ENCODE results near the gene M6PR. TPM values are rescaled to one million over a fixed set of nuclear protein-coding genes. Genes with fewer than 3 reads are reported as not detected.
A peak's percentile ranks its signal among the peaks of the same experiment; 100 is the strongest.
"Not testable (repeated sequence)": the region's sequence is repeated elsewhere in the genome, so short reads cannot be mapped to it uniquely, and the experiment has no call there.

The M6PR gene
- total RNA-seq, 1 donor from 2014 or later, result 181 TPM

DNA sequence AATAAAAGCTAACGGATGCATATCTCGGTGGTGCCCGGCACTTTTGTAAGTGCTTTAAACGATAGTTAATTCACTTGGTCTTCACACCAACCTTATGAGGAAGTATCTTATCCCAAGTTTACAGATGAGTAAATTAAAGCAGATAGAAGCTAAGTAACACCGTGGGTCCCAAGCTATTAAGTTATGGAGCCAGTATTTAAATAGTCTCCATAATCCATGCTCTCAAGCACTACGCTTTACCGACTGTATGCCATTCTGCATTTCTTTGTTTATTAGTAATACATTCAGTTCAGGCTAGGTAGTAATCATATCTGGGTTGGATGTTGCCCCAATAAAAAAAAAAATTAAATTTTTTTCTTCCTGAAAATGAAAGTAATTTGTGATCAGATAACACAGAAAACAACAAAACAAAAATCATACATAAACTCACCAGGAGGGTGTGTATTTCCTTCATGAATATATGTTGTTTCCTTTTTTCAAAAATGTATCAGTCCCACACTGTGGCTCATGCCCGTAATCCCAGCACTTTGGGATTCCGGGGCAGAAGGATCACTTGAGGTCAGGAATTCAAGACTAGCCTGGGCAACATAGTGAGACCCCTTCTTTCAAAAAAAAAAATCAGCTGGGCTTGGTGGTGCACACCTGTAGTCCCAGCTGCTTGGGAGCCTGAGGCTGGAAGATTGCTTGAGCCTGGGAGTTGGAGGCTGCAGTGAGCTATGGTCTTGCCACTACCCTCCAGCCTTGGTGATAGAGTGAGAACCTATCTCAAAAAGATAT is 1.4 kb upstream of the M6PR start:
- no peak for DNase-seq (ENCODE audit: low spot score)

DNA sequence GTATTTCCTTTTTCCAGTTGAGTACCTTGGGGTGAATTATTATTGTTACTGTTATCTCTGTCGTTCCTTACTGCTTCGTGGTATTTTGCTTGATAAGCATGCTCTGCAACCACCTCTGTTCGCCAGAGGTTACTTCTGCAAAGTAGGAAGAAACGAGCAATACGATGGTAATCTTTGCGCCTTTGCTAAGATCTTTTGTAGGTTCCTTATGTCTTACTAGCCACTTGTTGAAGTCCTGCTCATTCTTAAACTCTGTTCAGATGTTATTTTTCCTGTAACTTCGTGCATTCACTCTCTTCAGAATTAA is 729 bp upstream of the M6PR start:
- no peak for DNase-seq (ENCODE audit: low spot score)

- DNase-seq (ENCODE audit: low spot score), result no peak
Measured at GRCh38 chr12:8948701-8949341, 624 bp downstream of the M6PR start.

GRCh38 chr12:8947737-8948136 is 1.7 kb downstream of the M6PR start:
- no peak for DNase-seq (ENCODE audit: low spot score)

GRCh38 chr12:8946733-8947132 is 2.7 kb downstream of the M6PR start:
- no peak for DNase-seq (ENCODE audit: low spot score)

DNA sequence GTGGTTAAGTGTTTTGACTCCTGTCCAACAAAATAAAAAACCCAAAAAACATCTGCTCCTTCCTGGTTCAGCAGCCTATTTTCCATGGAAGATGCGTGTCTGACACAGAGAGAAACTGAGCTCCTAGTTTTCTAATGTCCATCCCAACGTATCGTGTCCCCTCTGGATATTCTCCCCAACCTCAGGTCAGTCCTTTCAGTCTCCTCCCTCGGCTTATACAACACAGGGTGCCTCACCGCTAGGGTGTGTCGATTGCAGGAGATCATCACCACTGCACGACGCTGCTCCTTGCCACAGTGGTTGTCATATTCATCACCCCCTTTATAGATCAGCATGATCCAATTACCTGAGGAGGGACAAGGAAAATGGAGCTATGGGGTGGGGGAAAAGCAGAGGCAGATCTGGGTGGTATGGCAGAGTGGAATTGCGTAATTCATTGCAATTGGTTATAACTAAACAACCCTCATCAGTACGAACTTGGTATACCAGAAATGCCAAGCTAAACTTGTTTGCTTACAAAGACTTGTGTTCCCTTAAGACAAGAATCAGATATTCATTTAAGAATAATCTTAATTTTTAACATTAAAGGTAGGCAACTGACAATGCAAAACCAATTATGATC is 5.8 kb downstream of the M6PR start:
- no peak for DNase-seq (ENCODE audit: low spot score)

DNA sequence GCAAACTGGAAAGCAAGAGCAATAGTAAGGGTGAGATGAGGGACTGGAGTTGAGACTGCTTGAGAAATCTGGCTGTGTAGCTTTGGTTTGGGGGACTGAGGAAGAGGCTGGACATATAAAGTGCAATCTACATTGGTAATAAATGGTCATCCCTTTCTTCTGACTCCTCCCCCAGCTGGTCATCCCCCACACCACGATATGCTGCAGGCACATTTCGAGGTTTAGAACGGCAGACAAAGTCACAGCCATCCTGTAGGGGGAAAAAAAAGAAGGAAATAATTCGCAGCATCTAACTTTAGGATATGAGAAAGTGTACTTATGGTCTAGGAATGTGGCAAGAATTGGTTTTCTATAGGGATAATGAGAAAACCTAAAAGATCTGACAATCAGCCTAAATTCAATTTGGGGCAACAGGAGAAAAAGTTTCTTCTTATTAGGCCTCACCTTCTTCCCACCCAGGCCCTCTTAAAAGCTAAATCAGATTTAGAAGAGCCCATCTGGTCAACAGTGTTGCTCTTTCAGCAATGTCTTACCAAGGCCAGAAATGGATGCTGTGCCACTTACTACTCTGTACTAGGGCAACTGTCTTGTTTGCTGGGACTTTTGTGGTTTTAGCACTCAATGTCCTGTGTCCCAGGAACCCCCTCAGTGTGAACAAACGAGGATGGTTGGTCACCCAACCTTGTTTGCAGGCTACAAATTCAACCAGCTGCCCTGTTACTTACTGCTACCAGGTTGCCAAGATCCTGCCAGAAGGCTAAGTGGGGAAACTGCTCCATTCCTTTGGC is 7.6 kb downstream of the M6PR start:
- DNase-seq (ENCODE audit: low spot score), result no peak

DNA sequence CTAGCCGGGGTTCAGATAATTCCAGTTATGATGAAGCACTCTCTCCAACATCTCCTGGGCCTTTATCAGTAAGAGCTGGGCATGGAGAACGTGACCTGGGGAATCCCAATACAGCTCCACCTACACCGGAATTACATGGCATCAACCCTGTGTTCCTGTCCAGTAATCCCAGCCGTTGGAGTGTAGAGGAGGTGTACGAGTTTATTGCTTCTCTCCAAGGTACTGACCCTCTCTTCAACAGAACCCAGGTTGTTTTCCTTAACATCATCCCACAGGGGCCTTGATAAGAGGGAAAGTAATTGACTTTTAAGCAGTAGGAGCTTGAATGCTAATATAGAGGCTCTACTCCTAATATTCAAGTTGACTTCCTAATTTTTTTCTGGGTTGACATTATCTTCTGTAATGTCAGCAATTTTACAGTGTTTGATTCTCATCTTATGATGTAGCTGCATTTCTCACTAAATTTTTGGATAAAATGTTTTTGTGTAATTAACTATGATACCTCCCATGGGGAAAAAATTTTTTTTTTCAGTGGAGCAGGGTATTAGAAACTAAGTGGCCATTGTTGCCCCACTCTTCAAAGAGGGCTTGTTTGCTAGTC is 11.5 kb downstream of the M6PR start:
- not testable (repeated sequence) for DNase-seq (ENCODE audit: low spot score)

- DNase-seq (ENCODE audit: low spot score), result no peak
Measured at GRCh38 chr12:8936735-8937134, 12.7 kb downstream of the M6PR start.

DNA sequence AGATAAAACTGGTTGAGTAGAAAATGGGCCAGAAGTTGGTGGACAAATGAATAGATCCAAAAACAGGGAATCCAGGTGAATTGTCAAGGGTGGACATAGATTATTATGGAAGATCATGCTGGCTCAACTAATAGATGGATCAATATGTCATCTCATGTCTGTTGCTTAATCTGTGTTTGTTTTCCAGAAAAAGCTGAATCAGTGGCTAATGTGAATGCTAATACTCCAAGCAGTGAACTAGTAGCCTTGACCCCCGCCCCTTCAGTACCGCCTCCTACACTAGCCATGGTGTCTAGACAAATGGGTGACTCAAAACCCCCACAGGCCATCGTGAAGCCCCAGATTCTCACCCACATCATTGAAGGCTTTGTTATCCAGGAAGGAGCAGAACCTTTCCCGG is 15.4 kb downstream of the M6PR start:
- not testable (repeated sequence) for DNase-seq (ENCODE audit: low spot score)

- DNase-seq (ENCODE audit: low spot score), result not testable (repeated sequence)
Measured at GRCh38 chr12:8932464-8932863, 17.0 kb downstream of the M6PR start.

DNA sequence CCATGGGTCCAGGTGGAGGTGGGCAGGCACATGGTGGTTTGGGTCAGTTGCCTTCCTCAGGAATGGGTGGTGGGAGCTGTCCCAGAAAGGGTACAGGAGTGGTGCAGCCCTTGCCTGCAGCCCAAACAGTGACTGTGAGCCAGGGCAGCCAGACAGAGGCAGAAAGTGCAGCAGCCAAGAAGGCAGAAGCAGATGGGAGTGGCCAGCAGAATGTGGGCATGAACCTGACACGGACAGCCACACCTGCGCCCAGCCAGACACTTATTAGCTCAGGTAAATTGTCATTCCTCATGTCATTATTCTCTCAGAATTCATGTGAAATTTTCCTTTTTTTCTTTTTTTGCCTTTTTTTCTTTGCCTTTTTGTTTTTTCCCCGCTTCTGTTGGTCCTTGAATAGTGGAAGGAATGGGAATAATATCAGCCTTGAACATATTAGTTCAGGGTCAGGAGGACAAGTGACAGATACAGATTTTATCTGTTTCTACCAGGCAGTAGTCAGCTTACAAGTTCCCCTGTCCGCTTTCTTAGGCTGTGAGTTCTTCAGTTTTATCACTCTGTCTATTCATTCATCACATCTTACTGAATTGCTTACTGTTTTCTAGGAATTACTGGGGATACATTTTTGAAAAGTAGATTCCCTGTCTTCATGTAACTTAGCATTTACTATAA is 18.7 kb downstream of the M6PR start:
- not testable (repeated sequence) for DNase-seq (ENCODE audit: low spot score)

GRCh38 chr12:8922544-8922943 is 26.9 kb downstream of the M6PR start:
- no peak for DNase-seq (ENCODE audit: low spot score)

GRCh38 chr12:8919643-8920042 is 29.8 kb downstream of the M6PR start:
- not testable (repeated sequence) for DNase-seq (ENCODE audit: low spot score)

- no peak for DNase-seq (ENCODE audit: low spot score)
Measured at GRCh38 chr12:8917751-8918150, 31.7 kb downstream of the M6PR start.

- no peak for DNase-seq (ENCODE audit: low spot score)
Measured at GRCh38 chr12:8917031-8917430, 32.4 kb downstream of the M6PR start.

DNA sequence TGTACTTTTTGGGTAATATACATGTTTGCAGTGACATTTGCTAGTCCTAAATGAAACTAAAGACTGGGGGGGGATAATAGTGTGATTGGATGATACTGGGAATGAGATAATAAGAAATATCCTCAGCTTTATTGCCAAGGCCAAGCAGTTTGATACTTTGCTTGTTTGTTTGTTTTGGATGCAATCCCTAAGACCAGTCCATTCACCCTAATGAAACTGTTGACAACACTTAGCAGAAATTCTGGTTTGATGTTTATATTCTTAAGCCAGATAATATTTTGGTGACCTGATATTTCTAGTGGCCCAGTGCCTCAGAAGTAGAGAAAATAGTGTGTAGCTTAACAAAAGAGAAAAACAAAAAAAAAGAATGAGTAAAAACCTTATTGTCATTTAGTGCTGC is 33.3 kb downstream of the M6PR start:
- no peak for DNase-seq (ENCODE audit: low spot score)

GRCh38 chr12:8914716-8915526 is 34.5 kb downstream of the M6PR start:
- peak; percentile 57 for DNase-seq (ENCODE audit: low spot score)

- DNase-seq (ENCODE audit: low spot score), result peak; percentile 80
Measured at GRCh38 chr12:8914033-8914715, 35.3 kb downstream of the M6PR start, which contains the start of gene PHC1. Gene PHC1 (plus strand): TSS chr12:8914509. CDS start chr12:8917678, 3,169 bp downstream.

GRCh38 chr12:8913702-8914032 is 35.8 kb downstream of the M6PR start:
- DNase-seq (ENCODE audit: low spot score), result no peak
